ENCODE measurements around the gene DBN1.

The DBN1 gene

GRCh38 chr5:177455036-177455660 is 18.3 kb downstream of the DBN1 start:
- DNase-seq = peak; percentile 69

DNA sequence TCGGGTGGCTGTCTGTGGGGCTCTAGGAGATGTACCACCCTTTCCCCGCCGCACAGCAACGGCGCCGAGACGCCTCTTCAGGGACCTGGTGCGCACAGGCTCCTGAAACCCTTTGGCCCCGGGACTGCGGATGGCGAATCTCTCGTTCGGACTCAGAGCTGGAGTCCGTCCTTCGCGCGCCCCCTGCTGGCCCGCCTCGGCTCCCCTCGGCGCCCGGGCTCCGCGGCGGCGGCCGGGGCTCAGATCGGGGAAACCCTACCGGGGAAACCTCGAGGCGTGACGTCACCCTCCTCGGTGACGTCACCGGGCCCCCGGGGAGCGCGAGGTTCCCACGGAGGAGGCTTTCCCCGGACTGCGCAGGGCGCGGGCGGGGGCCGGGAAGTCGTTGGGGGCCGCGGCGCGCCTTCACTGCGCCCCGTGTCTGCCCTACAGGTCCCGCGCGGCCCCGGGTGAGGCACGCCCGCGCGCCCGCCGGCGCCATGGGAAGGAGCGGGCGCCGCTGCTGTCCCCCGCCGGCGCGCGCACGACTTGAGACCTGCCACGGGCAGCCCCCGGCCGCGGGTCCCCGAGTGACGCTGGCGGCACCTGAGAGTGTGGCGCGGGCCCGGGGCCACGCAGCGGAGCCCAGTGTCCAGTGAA is 18.9 kb downstream of the DBN1 start:
- DNase-seq = peak; percentile 74

GRCh38 chr5:177453852-177454396 is 19.5 kb downstream of the DBN1 start:
- no peak for DNase-seq

- no peak for DNase-seq
Observed at GRCh38 chr5:177452688-177453638, 20.5 kb downstream of the DBN1 start.

DNA sequence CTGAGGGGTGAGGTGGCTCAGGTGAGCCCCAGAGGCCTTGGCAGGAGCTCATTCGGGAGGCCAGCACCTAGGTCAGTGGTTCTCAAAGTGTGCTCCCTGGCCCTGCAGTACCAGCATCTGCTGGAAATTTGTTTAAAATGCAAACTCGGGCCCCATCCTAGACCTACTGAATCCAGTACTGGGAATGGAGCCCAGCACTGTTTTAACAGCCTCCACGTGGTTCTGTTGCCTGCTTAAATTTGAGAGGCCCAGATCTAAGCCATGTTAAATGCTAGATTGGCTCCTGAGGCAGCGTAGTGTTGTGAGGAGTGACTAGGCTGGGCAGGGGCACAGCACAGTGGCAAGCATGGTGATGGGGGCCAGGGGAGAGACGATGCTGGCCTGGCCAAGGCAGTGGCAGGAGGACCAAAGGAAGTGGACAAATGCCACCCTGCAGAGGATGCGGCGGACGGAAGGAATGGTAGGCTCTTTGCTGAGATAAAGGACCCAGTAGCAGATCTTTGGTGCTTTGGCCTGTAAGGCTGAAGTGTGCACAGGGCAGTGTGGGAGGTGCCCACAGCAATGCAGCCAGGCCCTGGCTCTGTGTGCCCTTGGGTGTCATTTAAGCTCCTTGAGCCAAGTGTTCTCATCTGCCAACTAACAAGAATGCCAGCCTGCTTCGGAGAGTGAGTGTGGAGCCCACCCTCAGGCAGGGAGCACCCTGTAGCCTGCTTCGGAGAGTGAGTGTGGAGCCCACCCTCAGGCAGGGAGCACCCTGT is 22.6 kb downstream of the DBN1 start:
- DNase-seq = no peak

GRCh38 chr5:177449140-177450061 is 24.0 kb downstream of the DBN1 start:
- DNase-seq = no peak

- DNase-seq = no peak
Observed at GRCh38 chr5:177448244-177448950, 25.0 kb downstream of the DBN1 start.

GRCh38 chr5:177447611-177448243 is 25.7 kb downstream of the DBN1 start:
- DNase-seq = peak; percentile 35

DNA sequence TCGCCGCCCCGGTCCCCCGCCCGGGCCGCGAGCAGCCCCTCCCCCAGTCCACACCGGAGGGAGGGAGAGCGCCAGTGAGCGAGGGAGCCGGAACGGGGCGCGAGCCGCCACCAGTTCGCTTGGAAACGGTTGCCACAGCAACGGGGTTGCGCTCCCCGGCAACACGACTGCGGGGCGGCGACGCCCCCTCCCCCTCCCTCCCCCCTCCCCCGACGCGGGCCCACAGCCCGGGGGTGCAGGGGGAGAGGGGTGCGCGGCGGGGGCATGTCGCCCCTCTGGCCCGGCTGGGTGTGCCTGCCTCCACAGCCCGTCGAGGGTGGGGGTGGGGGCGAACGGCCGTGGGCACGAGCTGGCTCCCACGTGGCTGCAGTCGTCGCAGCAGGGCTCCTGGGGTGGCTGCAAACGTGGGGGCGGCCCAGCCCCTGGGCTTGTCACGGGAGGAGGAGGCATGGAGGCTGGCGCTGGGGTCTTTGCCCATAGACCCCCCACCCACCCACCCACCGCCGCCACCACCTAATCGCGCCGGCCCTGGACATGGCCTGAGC is 26.3 kb downstream of the DBN1 start:
- DNase-seq = peak; percentile 52

GRCh38 chr5:177446200-177447065 is 27.0 kb downstream of the DBN1 start, which contains the start of gene PRR7:
Gene PRR7, plus strand, starts transcription at chr5:177446814. Its CDS starts 8,254 bp downstream, at chr5:177455068.
- DNase-seq = peak; percentile 46

DNA sequence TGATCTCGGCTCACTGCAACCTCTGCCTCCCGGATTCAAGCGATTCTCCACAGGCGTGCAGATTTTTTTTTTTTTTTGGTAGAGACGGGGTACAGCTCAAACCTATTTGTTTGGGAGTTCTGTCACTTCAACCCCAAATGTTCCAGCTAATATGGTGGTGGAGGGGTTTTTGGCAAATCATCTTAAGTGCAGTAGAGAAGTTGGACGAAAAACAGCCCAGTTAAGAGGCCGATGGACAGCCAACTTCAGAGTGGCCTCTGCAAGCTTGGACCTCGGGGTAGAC is 27.6 kb downstream of the DBN1 start:
- no peak for DNase-seq

- no peak for DNase-seq
Observed at GRCh38 chr5:177445052-177445916, 28.1 kb downstream of the DBN1 start.

DNA sequence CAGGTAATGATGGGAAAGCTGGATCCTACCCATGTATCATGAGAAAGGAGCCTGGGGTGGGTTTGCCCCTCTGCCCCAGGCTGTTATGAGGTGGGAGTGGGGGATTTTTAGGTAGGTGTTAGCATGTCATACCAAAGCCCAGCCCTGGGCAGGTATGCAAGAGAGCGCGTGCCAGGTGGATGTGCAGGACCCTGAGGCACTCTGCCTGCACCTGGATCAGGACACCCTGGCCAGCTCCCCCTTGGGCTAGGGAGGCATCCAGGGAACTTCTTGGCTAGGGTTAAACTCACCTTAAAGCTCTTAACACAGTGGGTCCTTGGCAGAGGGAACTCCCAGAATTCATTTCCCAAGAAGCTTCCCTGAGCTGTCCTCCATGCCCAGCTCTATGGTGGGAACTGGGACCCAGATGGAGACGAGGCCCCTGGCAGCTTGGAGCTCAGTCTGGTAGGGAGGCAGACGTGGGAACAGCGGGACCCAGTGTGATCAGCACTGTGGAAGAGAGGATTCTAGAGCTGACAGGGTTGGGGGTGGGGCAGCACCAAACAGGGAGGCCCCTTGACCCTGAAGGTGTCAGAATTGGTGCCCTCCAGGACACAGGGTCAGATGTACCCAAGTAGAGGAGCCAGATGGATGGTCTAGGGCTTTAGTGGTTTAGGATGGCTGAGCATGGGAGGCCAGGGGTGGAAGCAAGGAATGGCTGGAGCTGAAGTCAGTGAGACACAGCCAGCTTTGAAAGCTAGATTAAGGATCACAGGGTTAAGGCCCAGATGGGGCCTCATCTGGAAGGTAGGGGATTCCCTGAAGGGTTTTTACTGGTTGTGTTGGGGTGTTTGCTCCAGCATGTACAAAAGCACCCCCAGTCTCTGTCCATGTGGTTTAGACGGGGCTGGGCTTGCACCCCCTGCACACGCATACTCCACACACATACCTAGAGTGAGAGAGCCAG is 29.1 kb downstream of the DBN1 start:
- no peak for DNase-seq

GRCh38 chr5:177443144-177443983 is 30.1 kb downstream of the DBN1 start:
- no peak for DNase-seq

DNA sequence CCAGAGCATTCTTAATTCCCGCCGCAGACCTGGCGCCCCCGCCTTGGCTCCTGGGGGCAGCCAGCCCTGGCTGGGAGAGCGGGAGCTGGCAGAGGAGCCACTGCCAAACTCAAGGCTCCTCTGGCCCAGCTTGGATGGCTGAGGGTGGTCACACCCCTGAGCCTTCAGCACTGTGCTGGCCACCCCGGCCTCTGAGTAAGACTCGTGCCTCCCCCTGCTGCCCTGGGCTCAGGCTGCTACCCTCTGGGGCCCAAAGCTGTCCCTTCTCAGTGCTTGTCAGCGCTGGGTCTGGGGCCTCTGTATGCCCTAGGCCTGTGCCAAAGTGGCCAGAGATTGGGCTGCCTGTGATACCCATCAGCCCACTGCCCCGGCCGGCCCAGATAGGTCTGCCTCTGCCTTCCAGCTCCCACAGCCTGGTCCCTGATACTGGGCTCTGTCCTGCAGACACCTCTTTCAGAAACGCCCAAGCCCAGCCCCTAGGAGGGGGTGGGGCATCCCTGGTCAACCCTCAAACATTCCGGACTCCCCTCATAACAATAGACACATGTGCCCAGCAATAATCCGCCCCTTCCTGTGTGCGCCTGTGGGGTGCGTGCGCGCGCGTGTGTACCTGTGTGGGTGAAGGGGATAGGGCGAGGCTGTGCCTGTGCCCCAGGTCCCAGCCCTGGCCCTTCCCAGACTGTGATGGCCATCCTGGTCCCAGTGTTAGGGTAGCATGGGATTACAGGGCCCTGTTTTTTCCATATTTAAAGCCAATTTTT is 31.2 kb downstream of the DBN1 start:
- DNase-seq = no peak
